ENCODE measurements around the gene GRK4. TPM values are rescaled to one million over a fixed set of nuclear protein-coding genes. Genes with fewer than 3 reads are reported as not detected.

Gene GRK4
- polyA plus RNA-seq, 3 donors from 2014 or later, result 2.7 to 4.4 (median 4.0) TPM

DNA sequence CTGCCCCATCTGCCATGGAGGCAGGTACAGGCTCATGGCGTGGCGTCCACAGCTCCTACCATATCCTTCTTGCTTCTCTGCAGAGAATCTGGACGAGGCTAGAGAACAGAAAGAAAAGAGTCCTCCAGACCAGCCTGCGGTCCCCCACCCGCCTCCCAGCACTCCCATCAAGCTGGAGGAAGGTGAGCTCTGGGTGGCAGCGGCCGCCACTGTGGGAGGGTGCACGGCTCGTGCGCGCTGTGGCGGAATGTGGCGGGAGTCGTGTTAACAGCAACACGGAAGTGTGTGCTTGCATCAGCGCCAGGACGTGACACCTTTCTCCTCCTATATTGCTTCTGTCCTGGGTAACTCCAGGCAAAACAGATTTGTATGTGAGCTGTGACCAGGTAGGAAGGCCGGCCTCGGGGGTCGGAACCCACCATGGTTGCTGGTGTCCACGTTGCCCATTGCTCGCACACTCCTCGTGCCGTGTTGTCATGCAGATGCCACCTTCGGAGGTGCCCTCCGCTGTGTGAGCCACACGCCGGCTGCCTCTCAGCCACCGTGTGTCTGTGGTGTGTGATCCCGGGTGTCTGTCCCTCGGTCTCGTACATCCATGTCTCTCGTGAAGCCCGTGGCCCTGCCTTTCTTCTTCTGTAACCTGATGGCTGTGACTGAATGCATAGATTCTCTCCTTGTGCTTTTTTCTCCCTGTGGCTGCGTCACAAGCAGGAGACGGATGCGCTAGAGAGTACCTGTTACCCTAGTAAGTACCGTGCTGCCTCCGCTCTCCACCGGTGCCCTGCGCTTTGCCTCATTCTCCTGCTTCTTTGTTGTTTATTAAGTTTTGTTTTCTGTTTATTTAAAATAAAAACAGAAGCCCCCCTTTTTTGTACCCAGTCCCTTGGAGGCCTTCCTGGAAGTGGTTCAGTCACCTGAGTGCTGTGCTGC lies 37.2 kb upstream of the GRK4 start:
- no peak overlapping the region for H3K4me3 Mint-ChIP-seq
- peaks cover 4 to 16% (median 4%) of the 10 kb centered on the region in 3 donors for H3K27me3 Mint-ChIP-seq (ENCODE audit: low read depth in 3 of 3)
- H3K27ac Mint-ChIP-seq, result peak overlapping the region in 4 of 6 donors; percentile 63 to 96 (median 72)
- H3K4me1 Mint-ChIP-seq, result peaks cover 35 to 43% of the 10 kb centered on the region in 2 donors
- no peaks in the 10 kb centered on the region for H3K9me3 Mint-ChIP-seq
- no peak for DNase-seq
- peaks cover 11 to 36% (median 19%) of the 10 kb centered on the region in 3 donors for H3K36me3 Mint-ChIP-seq

DNA sequence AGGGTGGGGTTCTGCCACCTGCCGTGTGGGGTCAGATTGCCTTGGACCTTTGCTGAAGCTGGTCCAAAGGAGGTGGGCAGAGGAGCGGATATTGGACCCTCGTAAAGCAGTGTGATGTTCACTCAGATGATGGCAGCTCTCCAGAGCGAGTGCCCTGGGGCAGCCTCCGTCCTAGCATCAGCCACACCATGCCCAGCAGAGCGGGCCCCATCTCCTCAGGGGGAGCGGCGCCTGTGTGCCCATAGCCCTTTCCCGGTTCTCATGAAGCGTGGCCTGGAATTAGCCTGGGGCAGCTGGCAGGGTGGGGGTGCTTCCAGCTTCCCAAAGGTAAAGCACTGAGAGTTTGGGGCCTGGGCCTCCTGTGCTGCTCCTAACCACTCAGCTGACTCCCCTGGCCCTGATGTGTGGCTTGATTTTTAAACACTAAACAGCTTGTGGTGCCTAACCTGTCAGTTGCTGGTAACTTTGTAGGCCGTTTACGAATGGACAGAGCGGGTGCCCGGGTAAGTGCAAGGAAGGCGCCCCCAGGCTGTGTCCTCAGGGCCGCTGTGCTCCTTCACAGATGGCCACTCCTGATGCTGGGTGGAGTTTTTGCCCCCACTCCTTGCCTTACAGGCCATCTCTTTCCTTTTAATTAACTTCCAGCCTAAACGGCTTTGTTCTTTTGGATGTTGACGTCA lies 36.2 kb upstream of the GRK4 start:
- DNase-seq, result no peak
- peaks cover 4 to 21% (median 11%) of the 10 kb centered on the region in 3 donors for H3K27me3 Mint-ChIP-seq (ENCODE audit: low read depth in 3 of 3)
- no peaks in the 10 kb centered on the region for H3K9me3 Mint-ChIP-seq
- H3K36me3 Mint-ChIP-seq, result peaks cover 10 to 29% (median 11%) of the 10 kb centered on the region in 3 donors
- no peak overlapping the region for H3K4me3 Mint-ChIP-seq
- H3K27ac Mint-ChIP-seq, result peak overlapping the region in 5 of 6 donors; percentile 12 to 79 (median 63)
- H3K4me1 Mint-ChIP-seq, result peaks cover 31 to 40% of the 10 kb centered on the region in 2 donors

DNA sequence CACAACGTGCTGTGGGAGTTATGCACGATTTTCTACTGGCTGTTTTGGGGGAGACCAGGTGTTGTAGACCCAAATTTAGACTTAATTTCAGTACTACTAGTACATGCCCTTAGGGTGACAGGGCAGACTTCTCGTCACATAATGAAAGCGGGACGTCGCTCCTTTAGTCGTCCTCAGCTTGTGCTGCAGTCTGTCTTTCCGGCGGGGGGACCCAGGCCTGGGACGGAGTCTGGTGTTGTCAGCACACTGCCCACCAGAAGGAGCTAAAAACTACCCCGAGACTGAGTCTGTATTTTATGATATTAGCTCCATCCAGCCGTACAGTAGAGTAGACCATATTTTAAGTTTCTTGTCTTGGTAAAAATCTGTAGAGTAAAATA lies 35.7 kb upstream of the GRK4 start:
- H3K4me3 Mint-ChIP-seq, result no peak overlapping the region

DNA sequence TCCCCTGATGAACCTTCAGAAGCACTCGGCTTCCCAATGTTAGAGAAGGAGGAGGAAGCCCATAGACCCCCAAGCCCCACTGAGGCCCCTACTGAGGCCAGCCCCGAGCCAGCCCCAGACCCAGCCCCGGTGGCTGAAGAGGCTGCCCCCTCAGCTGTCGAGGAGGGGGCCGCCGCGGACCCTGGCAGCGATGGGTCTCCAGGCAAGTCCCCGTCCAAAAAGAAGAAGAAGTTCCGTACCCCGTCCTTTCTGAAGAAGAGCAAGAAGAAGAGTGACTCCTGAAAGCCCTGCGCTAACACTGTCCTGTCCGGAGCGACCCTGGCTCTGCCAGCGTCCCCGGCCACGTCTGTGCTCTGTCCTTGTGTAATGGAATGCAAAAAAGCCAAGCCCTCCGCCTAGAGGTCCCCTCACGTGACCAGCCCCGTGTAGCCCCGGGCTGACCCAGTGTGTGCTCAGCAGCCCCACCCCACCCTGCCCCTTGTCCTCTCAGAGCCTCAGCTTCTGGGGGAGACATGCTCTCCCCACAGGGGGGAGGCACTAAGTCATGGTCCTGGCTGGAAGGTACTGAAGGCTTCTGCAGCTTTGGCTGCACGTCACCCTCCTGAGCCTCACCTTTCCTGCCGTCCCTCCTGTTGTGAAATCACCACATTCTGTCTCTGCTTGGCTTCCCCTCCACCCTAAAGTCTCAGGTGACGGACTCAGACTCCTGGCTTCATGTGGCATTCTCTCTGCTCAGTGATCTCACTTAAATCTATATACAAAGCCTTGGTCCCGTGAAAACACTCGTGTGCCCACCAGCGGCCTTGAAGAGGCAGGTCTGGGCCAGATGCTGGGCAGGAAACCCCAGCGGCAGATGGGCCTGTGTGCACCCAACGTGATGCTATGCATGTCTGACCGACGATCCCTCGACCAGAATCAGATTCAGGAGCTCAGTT lies 34.9 kb upstream of the GRK4 start:
- Mint-ChIP-seq H3K4me1 (peaks cover 28 to 38% of the 10 kb centered on the region in 2 donors), H3K9me3 (no peaks in the 10 kb centered on the region), H3K4me3 (no peak overlapping the region), H3K36me3 (peaks cover 6 to 26% (median 11%) of the 10 kb centered on the region in 3 donors), H3K27me3 (ENCODE audit: low read depth in 3 of 3) (peaks cover 4 to 15% (median 9%) of the 10 kb centered on the region in 3 donors), H3K27ac (peak overlapping the region; percentile 20 to 79 (median 64))
- no peak for DNase-seq

More for the DNA sequence above, 35.7 kb upstream of the GRK4 start:
- Mint-ChIP-seq H3K4me1 (peaks cover 29 to 39% of the 10 kb centered on the region in 2 donors), H3K27ac (peak overlapping the region; percentile 20 to 79 (median 56)), H3K27me3 (ENCODE audit: low read depth in 3 of 3) (peaks cover 4 to 20% (median 13%) of the 10 kb centered on the region in 3 donors), H3K36me3 (peaks cover 6 to 26% (median 11%) of the 10 kb centered on the region in 3 donors), H3K9me3 (no peaks in the 10 kb centered on the region)
- no peak for DNase-seq

DNA sequence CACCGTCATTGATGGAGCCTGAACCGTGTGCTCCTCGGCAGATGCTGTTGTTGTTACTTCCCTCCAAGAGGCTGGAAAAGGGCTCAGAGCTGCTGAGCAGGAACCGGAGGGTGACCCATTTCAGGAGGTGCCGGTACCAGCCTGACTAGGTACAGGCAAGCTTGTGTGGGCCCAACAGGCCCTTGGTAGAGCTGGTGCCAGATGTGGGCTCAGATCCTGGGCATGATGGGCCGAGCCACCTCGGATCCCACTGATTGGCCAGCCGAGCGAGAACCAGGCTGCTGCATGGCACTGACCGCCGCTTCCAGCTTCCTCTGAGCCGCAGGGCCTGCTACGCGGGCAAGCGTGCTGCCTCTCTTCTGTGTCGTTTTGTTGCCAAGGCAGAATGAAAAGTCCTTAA lies 33.9 kb upstream of the GRK4 start:
- Mint-ChIP-seq H3K4me1 (peaks cover 21 to 31% of the 10 kb centered on the region in 2 donors), H3K4me3 (no peak overlapping the region), H3K27me3 (ENCODE audit: low read depth in 3 of 3) (peaks cover 4 to 16% (median 9%) of the 10 kb centered on the region in 3 donors), H3K9me3 (no peaks in the 10 kb centered on the region), H3K36me3 (peaks cover 6 to 26% (median 11%) of the 10 kb centered on the region in 3 donors), H3K27ac (peak overlapping the region in 3 of 6 donors; percentile 30 to 64 (median 32))
- DNase-seq, result no peak

DNA sequence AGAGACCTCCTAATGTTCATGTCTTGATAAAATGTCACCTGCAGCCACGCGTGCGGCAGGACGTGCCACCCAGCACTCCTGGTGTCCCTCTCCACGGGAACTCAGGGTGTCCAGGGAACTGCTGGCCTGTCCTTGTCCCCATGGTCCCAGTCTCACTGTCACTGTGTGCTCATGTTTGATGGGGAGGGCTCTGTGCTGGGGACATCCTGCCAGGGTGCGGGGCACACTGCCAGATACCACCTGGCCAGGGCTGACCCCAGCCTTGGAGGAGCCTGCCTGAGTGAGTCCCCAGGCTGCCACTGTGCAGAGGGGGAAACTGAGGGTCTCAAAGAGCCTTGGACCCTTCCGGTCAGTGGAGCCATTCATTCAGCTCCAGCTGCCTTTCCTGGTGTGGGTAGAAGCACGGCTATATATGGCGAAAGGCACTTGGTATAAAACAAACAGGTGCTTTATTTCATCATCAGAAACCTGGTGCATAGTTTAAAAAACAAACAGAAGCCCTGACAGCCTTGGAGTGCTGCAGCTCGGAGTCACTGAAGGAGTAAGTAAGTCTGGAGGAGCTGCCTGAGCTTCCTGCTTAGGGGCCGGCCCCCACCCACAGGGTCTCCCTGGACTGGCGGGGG lies 33.1 kb upstream of the GRK4 start:
- Mint-ChIP-seq H3K4me1 (peaks cover 16 to 26% of the 10 kb centered on the region in 2 donors), H3K9me3 (no peaks in the 10 kb centered on the region), H3K4me3 (no peak overlapping the region), H3K27ac (peak overlapping the region in 3 of 6 donors; percentile 7 to 62 (median 30)), H3K27me3 (ENCODE audit: low read depth in 3 of 3) (peaks cover 4 to 19% (median 9%) of the 10 kb centered on the region in 3 donors), H3K36me3 (peaks cover 6 to 26% (median 11%) of the 10 kb centered on the region in 3 donors)
- DNase-seq, result no peak

DNA sequence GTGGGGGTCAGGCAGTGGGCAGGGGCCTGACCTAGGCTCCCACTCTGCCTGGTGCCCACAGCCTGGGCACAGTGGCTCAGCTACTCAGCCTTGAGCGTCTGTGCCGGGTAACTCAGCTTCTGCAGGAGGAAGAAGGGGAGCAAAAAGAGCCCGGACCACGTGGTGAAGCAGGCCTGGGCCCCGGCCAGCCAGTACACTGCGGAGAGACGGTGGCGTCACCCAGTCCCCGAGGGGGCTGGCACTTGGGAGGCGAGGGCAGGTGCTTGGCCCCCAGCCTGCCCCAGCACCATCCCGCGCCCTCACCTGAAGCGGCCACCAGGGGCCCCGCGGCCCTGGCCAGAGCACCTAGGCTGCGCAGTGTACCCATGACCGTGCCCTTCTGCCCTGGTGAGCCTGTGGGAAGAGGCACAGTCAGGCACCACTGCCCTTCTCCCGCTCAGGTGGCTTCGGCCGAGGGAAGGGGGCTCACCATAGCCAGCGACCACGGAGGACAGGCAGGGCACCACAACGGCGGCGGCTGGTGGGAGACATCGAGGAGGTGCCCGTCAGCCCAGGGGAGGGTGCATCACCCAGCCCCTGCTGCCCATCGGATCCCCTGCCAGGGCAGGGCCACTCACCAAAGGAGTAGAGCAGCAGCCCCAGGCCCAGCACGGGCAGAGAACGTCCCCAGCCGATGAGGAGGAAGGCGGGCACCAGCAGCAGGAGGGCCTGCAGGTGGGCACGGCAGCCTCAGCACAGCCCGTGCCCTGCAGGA lies 32.4 kb upstream of the GRK4 start:
- H3K9me3 Mint-ChIP-seq, result no peaks in the 10 kb centered on the region
- DNase-seq, result no peak
- H3K4me3 Mint-ChIP-seq, result peak overlapping the region in 1 of 5 donors; percentile 13

DNA sequence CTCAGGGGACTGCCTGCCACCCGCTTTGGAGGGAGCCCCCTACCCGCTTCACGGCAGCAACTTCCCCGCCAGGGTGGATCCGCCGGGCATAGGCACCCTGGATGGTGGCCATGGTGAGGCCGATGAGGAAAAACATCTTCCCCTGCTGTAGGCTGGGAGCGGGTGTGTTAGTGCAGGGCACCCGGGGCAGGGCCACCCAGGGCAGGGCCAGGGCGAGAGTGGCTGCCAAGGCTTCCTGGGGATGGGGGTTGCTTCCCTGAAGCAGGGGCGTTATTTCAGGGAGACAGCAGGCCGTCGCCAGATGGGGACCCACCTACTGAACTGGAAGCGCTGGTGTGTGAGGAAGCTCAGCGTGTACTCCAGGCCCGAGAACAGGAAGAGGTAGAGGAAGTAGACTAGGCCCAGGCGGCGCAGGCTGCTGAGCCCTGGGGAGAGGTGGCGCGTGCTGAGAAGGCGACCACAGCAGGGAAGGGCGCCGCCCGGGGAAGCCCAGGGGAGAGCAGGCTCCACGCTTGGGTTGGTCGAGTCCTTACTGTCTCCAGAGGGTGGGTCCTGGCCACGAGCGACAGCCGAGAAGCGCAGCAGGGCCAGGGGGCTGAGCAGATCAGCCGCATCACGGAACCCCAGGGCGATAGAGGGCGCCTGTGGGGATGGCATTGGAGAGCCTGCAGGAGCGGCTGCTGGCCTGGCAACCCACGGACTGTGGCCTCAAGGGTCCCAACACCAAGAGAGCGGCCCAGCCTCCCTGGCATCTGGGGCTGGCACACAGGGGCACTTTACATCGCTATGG lies 31.7 kb upstream of the GRK4 start:
- H3K36me3 Mint-ChIP-seq, result peaks cover 6 to 20% (median 11%) of the 10 kb centered on the region in 3 donors
- peak overlapping the region; percentile 88 to 96 (median 92) for H3K27ac Mint-ChIP-seq
- H3K9me3 Mint-ChIP-seq, result no peaks in the 10 kb centered on the region
- DNase-seq, result peak; percentile 53 to 59 (median 54)
- peaks cover 4 to 30% (median 9%) of the 10 kb centered on the region in 3 donors for H3K27me3 Mint-ChIP-seq (ENCODE audit: low read depth in 3 of 3)
- H3K4me3 Mint-ChIP-seq, result peak overlapping the region; percentile 64 to 89 (median 86)
- H3K4me1 Mint-ChIP-seq, result peaks cover 31 to 41% of the 10 kb centered on the region in 2 donors

More for the DNA sequence above, 32.4 kb upstream of the GRK4 start:
- H3K27me3 Mint-ChIP-seq (ENCODE audit: low read depth in 3 of 3), result peaks cover 4 to 26% (median 9%) of the 10 kb centered on the region in 3 donors
- H3K27ac Mint-ChIP-seq, result peak overlapping the region in 4 of 6 donors; percentile 30 to 62 (median 38)
- H3K36me3 Mint-ChIP-seq, result peaks cover 6 to 24% (median 11%) of the 10 kb centered on the region in 3 donors
- H3K4me1 Mint-ChIP-seq, result peaks cover 23 to 33% of the 10 kb centered on the region in 2 donors

DNA sequence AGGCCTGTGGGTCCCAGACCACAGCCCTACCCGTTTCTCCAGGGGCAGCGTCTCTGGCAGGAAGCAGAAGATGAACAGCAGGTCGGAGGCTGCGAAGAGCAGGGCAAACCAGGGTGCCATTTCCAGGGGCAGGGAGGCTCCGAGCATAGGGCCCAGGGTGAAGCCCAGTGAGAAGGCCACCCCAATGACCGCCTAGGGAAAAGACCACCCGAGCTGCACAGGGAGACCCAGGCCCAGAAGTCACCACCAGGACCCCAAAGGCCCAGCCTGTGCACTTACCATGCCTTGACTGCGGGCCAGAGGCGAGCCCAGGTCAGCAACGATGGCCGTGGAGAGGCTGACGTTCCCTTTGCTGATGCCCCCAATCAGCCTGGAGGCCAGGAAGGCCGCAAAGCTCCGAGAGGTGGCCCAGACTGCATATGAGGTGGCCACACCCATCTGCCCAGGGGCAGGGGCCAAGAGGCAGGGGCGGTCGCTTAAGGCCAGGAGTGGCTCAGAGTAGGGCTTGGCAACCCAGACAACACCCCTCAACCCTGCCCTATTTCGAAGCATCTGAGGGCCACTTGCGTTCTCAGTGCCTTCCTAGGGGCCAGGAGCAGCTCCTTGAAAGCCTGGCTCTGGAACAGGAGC lies 30.9 kb upstream of the GRK4 start:
- peaks cover 4 to 30% (median 9%) of the 10 kb centered on the region in 3 donors for H3K27me3 Mint-ChIP-seq (ENCODE audit: low read depth in 3 of 3)
- DNase-seq, result peak in 1 of 3 donors; percentile 23
- H3K4me1 Mint-ChIP-seq, result peaks cover 34 to 48% of the 10 kb centered on the region in 2 donors
- peak overlapping the region; percentile 86 to 89 (median 88) for H3K4me3 Mint-ChIP-seq
- H3K9me3 Mint-ChIP-seq, result no peaks in the 10 kb centered on the region
- peaks cover 6 to 16% (median 11%) of the 10 kb centered on the region in 3 donors for H3K36me3 Mint-ChIP-seq
- H3K27ac Mint-ChIP-seq, result peak overlapping the region; percentile 88 to 96 (median 94)

DNA sequence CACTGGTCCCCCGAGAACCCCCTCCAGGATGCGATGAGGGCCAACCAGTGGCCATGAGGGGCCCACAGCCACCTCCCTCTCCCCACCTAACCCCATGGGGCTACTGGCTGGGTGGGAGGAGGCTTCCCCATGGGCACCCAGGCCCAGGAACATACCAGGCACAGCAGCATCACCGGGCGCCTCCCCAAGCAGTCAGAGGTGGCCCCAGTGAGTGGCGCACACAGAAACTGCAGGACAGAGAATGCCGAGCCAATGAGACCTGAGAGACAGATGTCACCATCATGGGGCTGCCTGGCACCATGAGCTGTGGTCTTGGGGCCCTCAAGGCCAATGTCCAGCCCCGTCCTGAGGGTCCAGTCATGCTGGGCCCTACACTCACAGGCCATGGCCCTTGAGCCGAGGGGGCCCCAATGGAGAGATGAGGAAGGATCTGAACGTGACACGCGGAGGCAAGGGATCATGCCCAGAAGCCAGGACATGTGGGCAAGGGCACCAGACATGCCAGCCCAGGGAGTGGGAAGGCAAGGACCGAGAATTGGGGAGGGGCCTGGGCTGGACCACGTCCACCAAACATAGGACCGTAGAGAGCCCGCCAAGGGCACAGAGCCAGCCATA lies 30.3 kb upstream of the GRK4 start:
- Mint-ChIP-seq H3K4me1 (peaks cover 34 to 44% of the 10 kb centered on the region in 2 donors), H3K4me3 (peak overlapping the region; percentile 86 to 89 (median 88)), H3K36me3 (peaks cover 5 to 10% (median 6%) of the 10 kb centered on the region in 3 donors), H3K27me3 (ENCODE audit: low read depth in 3 of 3) (peaks cover 4 to 29% (median 9%) of the 10 kb centered on the region in 3 donors), H3K27ac (peak overlapping the region; percentile 88 to 96 (median 94)), H3K9me3 (no peaks in the 10 kb centered on the region)
- no peak for DNase-seq

Data from immature natural killer cell (primary cell).